Ascending aorta (tissue), 2 donors: Measurements from ENCODE around the gene ATMIN. TPM values are rescaled to one million over a fixed set of nuclear protein-coding genes. Genes with fewer than 3 reads are reported as not detected.

Experiments used
- DNase-seq, 2 donors: peaks; one replicate each; pipeline ENCODE4 v3.0.0-alpha.2; 2019; ENCODE audit warnings: low spot score in 2 of 2
- H3K27ac ChIP-seq, 2 donors: fragments of 200-600 bp; sonication (generic); one replicate each; pipeline ENCODE4 v1.5.1; 2016 to 2017; ENCODE audit warnings: mild to moderate bottlenecking in 1 of 2
- H3K27me3 ChIP-seq: fragments of 200-600 bp; sonication (generic); one replicate; pipeline ENCODE4 v1.5.1; 2017
- H3K36me3 ChIP-seq, 2 donors: fragments of 200-600 bp; sonication (generic); one replicate each; pipeline ENCODE4 v1.5.1; 2016
- H3K4me1 ChIP-seq, 2 donors: fragments of 200-600 bp; sonication (generic); one replicate each; pipeline ENCODE4 v1.5.1; 2016 to 2017; ENCODE audit warnings: mild to moderate bottlenecking in 1 of 2
- H3K4me3 ChIP-seq, 2 donors: fragments of 200-600 bp; sonication (generic); one replicate each; pipeline ENCODE4 v1.5.1; 2016 to 2017; ENCODE audit warnings: mild to moderate bottlenecking in 1 of 2
- H3K9me3 ChIP-seq, 2 donors: fragments of 200-600 bp; sonication (generic); one replicate each; pipeline ENCODE4 v1.5.1; 2016
- intact Hi-C: fragments of 100-400 bp; cut with DNase I; formaldehyde crosslinking; loops from one replicate; pipeline ENCODE4 v1.15.1; 2023
- total RNA-seq: library from RNA; depleted of rRNA; stranded (reverse); fragments of >200 nt; gene quantifications from one replicate; pipeline ENCODE4 v1.1.0, GENCODE V29; 2016
- TF ChIP-seq, protein P1 (sequence below), 3 experiments: fragments of 200-600 bp in 2 of 3; fragments of 450-650 bp in 1 of 3; sonication (generic) in 2 of 3; IDR thresholded peaks; one replicate each; pipeline ENCODE4 v1.5.1; 2016 to 2019; ENCODE audit warnings: antibody characterized with exemption in 3 of 3, mild to moderate bottlenecking in 1 of 3, moderate library complexity in 1 of 3

ATMIN gene, protein sequence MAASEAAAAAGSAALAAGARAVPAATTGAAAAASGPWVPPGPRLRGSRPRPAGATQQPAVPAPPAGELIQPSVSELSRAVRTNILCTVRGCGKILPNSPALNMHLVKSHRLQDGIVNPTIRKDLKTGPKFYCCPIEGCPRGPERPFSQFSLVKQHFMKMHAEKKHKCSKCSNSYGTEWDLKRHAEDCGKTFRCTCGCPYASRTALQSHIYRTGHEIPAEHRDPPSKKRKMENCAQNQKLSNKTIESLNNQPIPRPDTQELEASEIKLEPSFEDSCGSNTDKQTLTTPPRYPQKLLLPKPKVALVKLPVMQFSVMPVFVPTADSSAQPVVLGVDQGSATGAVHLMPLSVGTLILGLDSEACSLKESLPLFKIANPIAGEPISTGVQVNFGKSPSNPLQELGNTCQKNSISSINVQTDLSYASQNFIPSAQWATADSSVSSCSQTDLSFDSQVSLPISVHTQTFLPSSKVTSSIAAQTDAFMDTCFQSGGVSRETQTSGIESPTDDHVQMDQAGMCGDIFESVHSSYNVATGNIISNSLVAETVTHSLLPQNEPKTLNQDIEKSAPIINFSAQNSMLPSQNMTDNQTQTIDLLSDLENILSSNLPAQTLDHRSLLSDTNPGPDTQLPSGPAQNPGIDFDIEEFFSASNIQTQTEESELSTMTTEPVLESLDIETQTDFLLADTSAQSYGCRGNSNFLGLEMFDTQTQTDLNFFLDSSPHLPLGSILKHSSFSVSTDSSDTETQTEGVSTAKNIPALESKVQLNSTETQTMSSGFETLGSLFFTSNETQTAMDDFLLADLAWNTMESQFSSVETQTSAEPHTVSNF
- 11.9 TPM for total RNA-seq

DNA sequence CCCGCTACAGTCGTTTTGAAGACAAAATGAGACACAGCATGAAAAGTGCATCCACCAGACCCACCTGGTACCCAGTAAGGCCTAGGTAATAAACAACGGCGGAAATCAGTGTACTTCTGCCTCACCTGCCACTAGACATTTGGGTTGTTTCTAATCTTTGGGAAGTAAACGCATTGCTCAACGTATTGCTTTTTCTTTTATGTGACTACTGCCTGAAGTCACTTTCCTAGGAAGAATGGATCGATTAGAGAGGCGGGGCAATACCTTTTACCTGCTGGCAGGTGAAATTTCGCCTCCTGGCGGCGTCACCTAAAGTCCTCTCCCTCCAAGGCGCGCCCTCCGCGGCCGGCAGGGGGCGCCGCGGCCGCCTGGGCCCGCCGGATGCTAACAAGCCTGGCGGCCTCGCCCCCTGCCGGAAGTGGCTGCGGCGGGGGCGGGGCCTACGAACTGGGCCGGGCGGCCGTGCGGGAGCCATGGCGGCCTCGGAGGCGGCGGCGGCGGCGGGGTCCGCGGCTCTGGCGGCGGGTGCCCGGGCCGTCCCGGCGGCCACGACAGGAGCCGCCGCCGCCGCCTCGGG, at the start of gene ATMIN:
ATMIN (plus strand) TSS at position 445 of the 577 bp plus-strand sequence; CDS start at position 474, 29 bp downstream.
- Histone ChIP-seq H3K4me1 (peaks cover 0 to 9% of the 10 kb centered on the region in 2 donors), H3K9me3 (no peaks in the 10 kb centered on the region), H3K27me3 (no peaks in the 10 kb centered on the region), H3K36me3 (peaks cover 0 to 8% of the 10 kb centered on the region in 2 donors), H3K4me3 (peak within 1 kb of the TSS; percentile 90 to 93), H3K27ac (peak within 1 kb of the TSS in 1 of 2 donors; percentile 52)
- DNase-seq: peak; percentile 25 to 90
- intact Hi-C loops: loop anchor here (1.0 to 5.0 kb wide), 4 partner anchors 29 to 702 kb away; partner anchors contain the start of genes C16orf46, CMC2 and GCSH
- TF ChIP-seq, protein P1, sequence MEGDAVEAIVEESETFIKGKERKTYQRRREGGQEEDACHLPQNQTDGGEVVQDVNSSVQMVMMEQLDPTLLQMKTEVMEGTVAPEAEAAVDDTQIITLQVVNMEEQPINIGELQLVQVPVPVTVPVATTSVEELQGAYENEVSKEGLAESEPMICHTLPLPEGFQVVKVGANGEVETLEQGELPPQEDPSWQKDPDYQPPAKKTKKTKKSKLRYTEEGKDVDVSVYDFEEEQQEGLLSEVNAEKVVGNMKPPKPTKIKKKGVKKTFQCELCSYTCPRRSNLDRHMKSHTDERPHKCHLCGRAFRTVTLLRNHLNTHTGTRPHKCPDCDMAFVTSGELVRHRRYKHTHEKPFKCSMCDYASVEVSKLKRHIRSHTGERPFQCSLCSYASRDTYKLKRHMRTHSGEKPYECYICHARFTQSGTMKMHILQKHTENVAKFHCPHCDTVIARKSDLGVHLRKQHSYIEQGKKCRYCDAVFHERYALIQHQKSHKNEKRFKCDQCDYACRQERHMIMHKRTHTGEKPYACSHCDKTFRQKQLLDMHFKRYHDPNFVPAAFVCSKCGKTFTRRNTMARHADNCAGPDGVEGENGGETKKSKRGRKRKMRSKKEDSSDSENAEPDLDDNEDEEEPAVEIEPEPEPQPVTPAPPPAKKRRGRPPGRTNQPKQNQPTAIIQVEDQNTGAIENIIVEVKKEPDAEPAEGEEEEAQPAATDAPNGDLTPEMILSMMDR (IDR thresholded peaks at IDR 0.05): peak; percentile 90 to 97 (median 90)

DNA sequence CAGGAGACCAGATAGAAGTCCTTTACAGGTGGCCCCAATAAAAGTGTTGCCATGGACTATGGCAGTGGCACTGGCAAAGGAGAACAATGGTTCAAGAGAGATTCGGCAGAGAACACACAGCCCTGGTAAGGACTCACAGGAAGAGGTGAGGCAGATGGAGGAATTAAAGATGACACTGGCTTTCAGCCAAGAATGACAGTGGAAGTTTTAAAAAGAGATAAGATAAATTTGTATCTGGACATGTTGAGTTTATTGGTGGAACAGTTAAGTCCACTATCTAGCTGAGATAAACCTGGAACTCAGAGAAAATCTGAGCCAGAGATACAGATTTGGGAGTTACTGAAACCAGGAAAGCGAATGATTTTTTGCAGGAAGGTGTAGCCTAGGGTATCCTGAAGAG, 49.1 kb upstream of the ATMIN start:
- H3K9me3 ChIP-seq: no peaks in the 10 kb centered on the region
- no peaks in the 10 kb centered on the region for H3K4me1 ChIP-seq
- H3K27me3 ChIP-seq: no peaks in the 10 kb centered on the region
- H3K27ac ChIP-seq: no peak overlapping the region
- no peaks in the 10 kb centered on the region for H3K36me3 ChIP-seq
- TF ChIP-seq, protein P1 (IDR thresholded peaks at IDR 0.05): no peak
- DNase-seq: no peak
- no peak overlapping the region for H3K4me3 ChIP-seq
- intact Hi-C loops: no loop called here

DNA sequence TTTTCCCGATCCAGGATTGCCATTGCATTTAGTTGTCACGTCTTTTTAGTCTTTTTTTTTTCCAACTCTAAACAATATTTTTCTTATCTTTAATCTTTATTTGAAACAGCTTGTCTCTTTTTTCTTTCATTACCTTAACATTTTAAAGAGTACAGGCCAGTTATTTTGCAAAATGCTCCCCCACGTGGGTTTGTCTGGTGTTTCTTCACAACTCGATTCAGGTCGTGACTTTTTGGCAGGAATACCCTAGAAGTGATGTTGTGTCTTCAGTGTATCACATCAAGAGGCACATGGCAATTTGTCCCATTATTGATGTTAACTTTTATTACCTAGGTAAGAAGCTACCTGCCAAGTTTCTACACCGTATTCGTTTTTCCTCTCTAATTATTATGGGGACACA, 46.9 kb upstream of the ATMIN start:
- intact Hi-C loops: no loop called here
- H3K4me1 ChIP-seq: peaks cover 0 to 2% of the 10 kb centered on the region in 2 donors
- no peaks in the 10 kb centered on the region for H3K27me3 ChIP-seq
- no peaks in the 10 kb centered on the region for H3K36me3 ChIP-seq
- DNase-seq: no peak
- H3K9me3 ChIP-seq: no peaks in the 10 kb centered on the region
- TF ChIP-seq, protein P1 (IDR thresholded peaks at IDR 0.05): no peak
- H3K4me3 ChIP-seq: no peak overlapping the region
- no peak overlapping the region for H3K27ac ChIP-seq

DNA sequence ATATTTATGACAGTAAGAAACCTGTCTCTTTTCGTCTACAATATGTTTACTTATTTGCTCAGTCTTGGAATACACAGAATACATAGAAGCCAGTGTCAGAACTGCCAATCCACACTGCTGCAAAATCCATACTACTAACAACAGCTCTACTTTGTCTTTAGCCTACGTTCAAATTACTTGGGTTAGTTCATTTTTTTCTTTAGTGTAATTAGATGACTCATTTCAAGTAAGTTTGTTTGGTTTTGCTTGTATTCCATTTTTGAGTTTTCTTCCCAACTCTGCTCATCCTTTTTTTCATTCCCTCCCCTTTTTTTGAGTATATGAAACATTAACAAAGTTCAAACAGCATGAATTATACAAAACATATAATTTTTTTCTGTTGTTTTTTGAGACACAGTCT, 45.8 kb upstream of the ATMIN start:
- no peak for DNase-seq
- intact Hi-C loops: loop anchor here (5.0 kb wide), 1 partner anchor 58 kb away; no protein-coding TSS in a partner anchor
- peaks cover 0 to 4% of the 10 kb centered on the region in 2 donors for H3K4me1 ChIP-seq
- TF ChIP-seq, protein P1 (IDR thresholded peaks at IDR 0.05): no peak
- no peak overlapping the region for H3K27ac ChIP-seq
- no peaks in the 10 kb centered on the region for H3K27me3 ChIP-seq
- H3K4me3 ChIP-seq: no peak overlapping the region
- H3K36me3 ChIP-seq: no peaks in the 10 kb centered on the region
- no peaks in the 10 kb centered on the region for H3K9me3 ChIP-seq

DNA sequence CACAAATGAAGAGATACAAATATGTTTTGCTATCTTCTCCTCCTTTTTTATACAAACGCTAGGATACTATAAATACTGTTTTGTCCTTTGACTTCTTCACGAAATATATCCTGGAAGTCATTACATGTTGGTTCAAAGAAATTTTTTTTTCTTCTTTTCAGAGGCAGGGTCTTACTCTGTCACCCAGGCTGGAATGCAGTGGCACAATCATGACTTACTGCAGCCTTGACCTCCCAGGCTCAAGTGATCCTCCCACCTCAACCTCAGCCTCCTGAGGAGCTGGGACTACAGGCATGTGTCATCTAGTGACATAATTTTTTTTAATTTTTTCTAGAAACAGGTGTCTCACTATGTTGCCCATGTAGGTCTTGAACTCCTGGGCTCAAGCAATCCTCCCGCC, 45.1 kb upstream of the ATMIN start:
- Histone ChIP-seq H3K36me3 (no peaks in the 10 kb centered on the region), H3K4me3 (no peak overlapping the region), H3K9me3 (no peaks in the 10 kb centered on the region), H3K4me1 (peaks cover 0 to 4% of the 10 kb centered on the region in 2 donors), H3K27ac (no peak overlapping the region), H3K27me3 (no peaks in the 10 kb centered on the region)
- DNase-seq: no peak
- TF ChIP-seq, protein P1 (IDR thresholded peaks at IDR 0.05): no peak
- intact Hi-C loops: loop anchor here (5.0 kb wide), 1 partner anchor 58 kb away; no protein-coding TSS in a partner anchor
